Erythroblast (primary cell): Measurements from ENCODE around the gene AK5.
"Not testable (repeated sequence)": the region's sequence is repeated elsewhere in the genome, so short reads cannot be mapped to it uniquely, and the experiment has no call there.

Experiments used
- GATA1 ChIP-seq: IDR thresholded peaks from 2 replicates; pipeline ENCODE4 v1.6.1; 2011; ENCODE audit warnings: low read depth, mild to moderate bottlenecking, control low read depth, low read length, moderate library complexity
- POLR2A ChIP-seq: IDR thresholded peaks from 2 replicates; pipeline ENCODE4 v1.6.1; 2011; ENCODE audit warnings: mild to moderate bottlenecking, low read length

GRCh38 chr1:77512650-77513049 lies 230.8 kb downstream of the AK5 start:
- not testable (repeated sequence) for TF ChIP-seq POLR2A, GATA1
